SK-N-SH (cell line): ENCODE data around the gene HMOX1. TPM values are rescaled to one million over a fixed set of nuclear protein-coding genes. Genes with fewer than 3 reads are reported as not detected.

Experiments
- CTCF ChIA-PET: fragments of 300-600, 350-600 bp; formaldehyde crosslinking; extraction: SDS; loops from one replicate; lab custom pipeline; 2021; lab: Yijun Ruan, JAX
- POLR2A ChIA-PET: fragments of 350-600 bp; sonication (Branson Sonifier 250); formaldehyde crosslinking; extraction: SDS; loops from one replicate; lab custom pipeline; 2020; ENCODE audit warnings: antibody characterized with exemption, inconsistent platforms; lab: Yijun Ruan, JAX
- DNase-seq: peaks from one replicate; pipeline ENCODE4 v3.0.0; 2012
- H2AFZ ChIP-seq: fragments of 200-600 bp; sonication (generic); 2 replicates; pipeline ENCODE4 v1.8.1; 2016; ENCODE audit warnings: antibody characterized with exemption, mild to moderate bottlenecking, low read depth
- H3F3A ChIP-seq: fragments of 200-600 bp; sonication (generic); replicated peaks from 2 replicates; pipeline ENCODE3; 2016; ENCODE audit warnings: antibody characterized with exemption, mild to moderate bottlenecking; ENCODE audit not compliant: insufficient read depth
- H3K27ac ChIP-seq, 2 experiments: fragments of 200-500 bp in 1 of 2; fragments of 200-600 bp in 1 of 2; sonication (Bioruptor generic) in 1 of 2; sonication (generic), shearing (Covaris generic) in 1 of 2; 2 replicates each; pipeline versions ENCODE4 v1.5.1 to v1.6.1; 2014 to 2016; ENCODE audit warnings: low read depth in 2 of 2, inconsistent platforms in 1 of 2, low read length in 1 of 2, mild to moderate bottlenecking in 1 of 2, mixed read lengths in 1 of 2
- H3K27me3 ChIP-seq: fragments of 200-600 bp; sonication (generic), shearing (Covaris generic); 2 replicates; pipeline ENCODE4 v1.6.1; 2016; ENCODE audit warnings: mixed run types; ENCODE audit not compliant: insufficient read depth
- H3K36me3 ChIP-seq, 2 experiments: fragments of 200-500 bp in 1 of 2; fragments of 200-600 bp in 1 of 2; sonication (Bioruptor generic) in 1 of 2; sonication (generic) in 1 of 2; replicated peaks in 1 of 2; 2 replicates each; pipeline versions ENCODE3 to v1.5.1; 2014 to 2016; ENCODE audit warnings: low read length in 1 of 2, mild to moderate bottlenecking in 1 of 2; ENCODE audit not compliant: insufficient read depth in 2 of 2, control insufficient read depth in 1 of 2
- H3K4me1 ChIP-seq, 2 experiments: fragments of 200-500 bp in 1 of 2; fragments of 200-600 bp in 1 of 2; sonication (Bioruptor generic) in 1 of 2; sonication (generic), shearing (Covaris generic) in 1 of 2; 2 replicates each; pipeline versions ENCODE4 v1.5.1 to v1.6.1; 2014 to 2016; ENCODE audit warnings: low read depth in 1 of 2, low read length in 1 of 2, mixed run types in 1 of 2; ENCODE audit not compliant: insufficient read depth in 2 of 2, control insufficient read depth in 1 of 2
- H3K4me2 ChIP-seq: fragments of 200-600 bp; sonication (generic), shearing (Covaris generic); 2 replicates; pipeline ENCODE4 v1.6.1; 2017; ENCODE audit warnings: mixed run types
- H3K4me3 ChIP-seq, 2 experiments: fragments of 200-500 bp in 1 of 2; fragments of 200-600 bp in 1 of 2; sonication (Bioruptor generic) in 1 of 2; sonication (generic), shearing (Covaris generic) in 1 of 2; 2 replicates each; pipeline versions ENCODE4 v1.5.1 to v1.8.1; 2014 to 2016; ENCODE audit warnings: low read depth in 2 of 2, inconsistent platforms in 1 of 2, low read length in 1 of 2, mild to moderate bottlenecking in 1 of 2, mixed read lengths in 1 of 2, moderate library complexity in 1 of 2
- H3K79me2 ChIP-seq: fragments of 200-600 bp; sonication (generic); 2 replicates; pipeline ENCODE4 v1.8.1; 2017; ENCODE audit warnings: mild to moderate bottlenecking; ENCODE audit not compliant: insufficient read depth
- H3K9ac ChIP-seq: fragments of 200-600 bp; sonication (generic); 2 replicates; pipeline ENCODE4 v1.6.1; 2017; ENCODE audit warnings: mixed run types
- H3K9me2 ChIP-seq: fragments of 200-600 bp; sonication (generic); 2 replicates; pipeline ENCODE4 v1.6.1; 2017; ENCODE audit warnings: mixed run types
- H3K9me3 ChIP-seq: fragments of 200-600 bp; sonication (generic); 2 replicates; pipeline ENCODE4 v1.6.1; 2017; ENCODE audit warnings: mixed run types, mild to moderate bottlenecking, moderate library complexity
- H4K20me1 ChIP-seq: fragments of 200-600 bp; sonication (generic); 2 replicates; pipeline ENCODE4 v1.6.1; 2017; ENCODE audit warnings: mild to moderate bottlenecking, mixed run types; ENCODE audit not compliant: insufficient read depth
- EP300 ChIP-seq, 2 experiments: IDR thresholded peaks; 2 replicates each; pipeline versions ENCODE4 v1.4.0 to v1.6.1; 2012; ENCODE audit warnings: borderline replicate concordance in 1 of 2, low read depth in 1 of 2, low read length in 1 of 2
- EZH2phosphoT487 ChIP-seq: fragments of 200-600 bp; sonication (generic); IDR thresholded peaks from 2 replicates; pipeline ENCODE4 v1.6.1; 2017; ENCODE audit warnings: low read depth, mixed run types, mild to moderate bottlenecking, antibody characterized with exemption, moderate library complexity, borderline replicate concordance
- GABPA ChIP-seq: IDR thresholded peaks from 2 replicates; pipeline ENCODE4 v1.4.0; 2012; ENCODE audit warnings: low read depth, mild to moderate bottlenecking
- GATA2 ChIP-seq: sonication (generic); formaldehyde crosslinking; IDR thresholded peaks from 2 replicates; pipeline ENCODE4 v1.5.0; 2020; ENCODE audit warnings: mild to moderate bottlenecking, missing genetic modification reagents
- IRF3 ChIP-seq: fragments of 150-350 bp; IDR thresholded peaks from 2 replicates; pipeline ENCODE4 v1.6.1; 2016; ENCODE audit warnings: mild to moderate bottlenecking, low read depth, low read length
- NFIC ChIP-seq: IDR thresholded peaks from 2 replicates; pipeline ENCODE4 v1.4.0; 2012; ENCODE audit warnings: borderline replicate concordance
- NRF1 ChIP-seq: IDR thresholded peaks from 2 replicates; pipeline ENCODE4 v1.6.1; 2012; ENCODE audit warnings: low read depth, mild to moderate bottlenecking, low read length
- POLR2AphosphoS5 ChIP-seq: IDR thresholded peaks from 2 replicates; pipeline ENCODE4 v1.6.1; 2012; ENCODE audit warnings: low read depth, low read length
- RAD21 ChIP-seq: IDR thresholded peaks from 2 replicates; pipeline ENCODE4 v1.6.1; 2012; ENCODE audit warnings: mild to moderate bottlenecking, low read length
- RCOR1 ChIP-seq: fragments of 150-350 bp; IDR thresholded peaks from 2 replicates; pipeline ENCODE4 v1.6.1; 2017; ENCODE audit warnings: antibody characterized with exemption, low read length
- SIN3A ChIP-seq: IDR thresholded peaks from 2 replicates; pipeline ENCODE4 v1.6.1; 2012; ENCODE audit warnings: low read depth, mild to moderate bottlenecking, low read length, moderate library complexity, borderline replicate concordance
- SMC3 ChIP-seq: IDR thresholded peaks from 2 replicates; pipeline ENCODE4 v1.6.1; 2012; ENCODE audit warnings: low read depth, low read length, improper control_type of control experiment
- TAF1 ChIP-seq: IDR thresholded peaks from 2 replicates; pipeline ENCODE4 v1.6.1; 2012; ENCODE audit warnings: low read depth, mild to moderate bottlenecking, low read length, moderate library complexity, borderline replicate concordance
- TCF12 ChIP-seq: IDR thresholded peaks from 2 replicates; pipeline ENCODE4 v1.4.0; 2012
- TEAD4 ChIP-seq: IDR thresholded peaks from 2 replicates; pipeline ENCODE4 v1.4.0; 2012; ENCODE audit warnings: mild to moderate bottlenecking, borderline replicate concordance; ENCODE audit not compliant: insufficient read depth
- WGBS: methylation state at CpG from one replicate; pipeline ENCODE4 v1.1.6; 2017; ENCODE audit warnings: low lambda C conversion rate; 5-methylcytosine and 5-hydroxymethylcytosine counted together
- polyA plus RNA-seq, 3 experiments: library from polyadenylated mRNA; depleted of rRNA; stranded (reverse); fragments of >200 nt; gene quantifications; 2 replicates each; pipeline ENCODE4 v1.2.3, GENCODE V29; 2012
- TF ChIP-seq, protein P1 (sequence below): IDR thresholded peaks from 2 replicates; pipeline ENCODE4; 2012

Gene HMOX1
- polyA plus RNA-seq, 1 of the 3 experiments (the other 2 are of a cell fraction), result 13.7 TPM

- peak in 1 of 2 experiments; percentile 50; a peak in 1 of 4 replicates for TF ChIP-seq EP300 (IDR thresholded peaks at IDR 0.05; ENCODE audit: borderline replicate concordance in 1 of 2, low read depth in 1 of 2, low read length in 1 of 2)
- TF ChIP-seq TCF12, result peak; percentile 83
- peak; percentile 50; the same call in 1 of the 2 replicates for TF ChIP-seq TAF1
- TF ChIP-seq EZH2phosphoT487, result no peak
- no peak for TF ChIP-seq RAD21
- TF ChIP-seq SIN3A, result peak; percentile 81
- TF ChIP-seq POLR2AphosphoS5, result no peak
- no peak for TF ChIP-seq SMC3
- peak; percentile 23; the same call in 1 of the 2 replicates for TF ChIP-seq NFIC
- TF ChIP-seq GATA2 (CRISPR knock-in tag), result no peak
- TF ChIP-seq, protein P1, sequence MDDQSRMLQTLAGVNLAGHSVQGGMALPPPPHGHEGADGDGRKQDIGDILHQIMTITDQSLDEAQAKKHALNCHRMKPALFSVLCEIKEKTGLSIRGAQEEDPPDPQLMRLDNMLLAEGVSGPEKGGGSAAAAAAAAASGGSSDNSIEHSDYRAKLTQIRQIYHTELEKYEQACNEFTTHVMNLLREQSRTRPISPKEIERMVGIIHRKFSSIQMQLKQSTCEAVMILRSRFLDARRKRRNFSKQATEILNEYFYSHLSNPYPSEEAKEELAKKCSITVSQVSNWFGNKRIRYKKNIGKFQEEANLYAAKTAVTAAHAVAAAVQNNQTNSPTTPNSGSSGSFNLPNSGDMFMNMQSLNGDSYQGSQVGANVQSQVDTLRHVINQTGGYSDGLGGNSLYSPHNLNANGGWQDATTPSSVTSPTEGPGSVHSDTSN, result peak; percentile 32; the same call in 1 of the 2 replicates
Observed at GRCh38 chr22:35376728-35377472, 4.0 kb upstream of the HMOX1 start (continued).

DNA sequence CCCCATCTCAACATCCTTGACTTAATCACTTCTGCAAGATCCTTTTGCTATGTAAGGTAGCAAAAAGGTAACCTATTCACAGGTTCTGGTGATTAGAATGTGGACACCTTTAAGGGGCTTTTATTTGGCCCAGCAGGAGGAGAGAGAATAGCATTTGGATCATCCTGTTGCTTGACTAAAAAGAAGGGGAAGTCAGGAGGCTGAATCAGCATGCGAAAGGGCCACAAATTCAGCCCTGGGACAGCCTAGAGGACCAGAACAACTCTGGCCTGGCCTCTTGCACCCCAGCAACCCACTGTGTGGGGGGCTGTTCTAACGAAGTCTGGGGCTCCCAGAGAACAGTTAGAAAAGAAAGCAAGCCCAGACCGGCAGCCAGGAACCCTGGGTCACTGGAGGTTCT, 3.2 kb upstream of the HMOX1 start:
- no peaks in the 10 kb centered on the region for H3K27me3 ChIP-seq
- DNase-seq, result no peak
- H3K27ac ChIP-seq, result peak overlapping the region in 1 of 2 experiments; percentile 58; a peak in 1 of 4 replicates
- H4K20me1 ChIP-seq, result no peaks in the 10 kb centered on the region
- H3K4me3 ChIP-seq, result no peak overlapping the region
- no peak for TF ChIP-seq NRF1
- no peak for TF ChIP-seq TCF12
- TF ChIP-seq IRF3, result no peak
- TF ChIP-seq, protein P1, result no peak
- no peak for TF ChIP-seq TEAD4
- no peak for TF ChIP-seq RCOR1
- TF ChIP-seq GATA2 (CRISPR knock-in tag), result no peak
- TF ChIP-seq EZH2phosphoT487, result no peak
- TF ChIP-seq GABPA, result no peak
- no peaks in the 10 kb centered on the region for H3K9me2 ChIP-seq
- H3F3A ChIP-seq, result peaks cover 16% of the 10 kb centered on the region
- no peak overlapping the region for H3K4me2 ChIP-seq
- ChIA-PET POLR2A (no interaction called here), CTCF (no interaction called here)
- H3K36me3 ChIP-seq, result no peaks in the 10 kb centered on the region
- peak overlapping the region; percentile 69 for H2AFZ ChIP-seq
- no peaks in the 10 kb centered on the region; the same call in 1 of the 2 replicates for H3K79me2 ChIP-seq
- WGBS, result 95% methylated on average over 2 of the region's 3 CpGs
- H3K9ac ChIP-seq, result no peak overlapping the region
- H3K4me1 ChIP-seq, result peaks cover 12 to 15% of the 10 kb centered on the region in 2 experiments; a peak in 2 of 4 replicates
- H3K9me3 ChIP-seq, result no peaks in the 10 kb centered on the region
